OCI-LY3 (cell line): ENCODE measurements around the gene PROM1.

Experiments used
- H2AFZ ChIP-seq: fragments of 200-600, 300-600 bp; shearing (Covaris generic); 2 replicates; pipeline ENCODE4 v1.6.0; 2014; ENCODE audit warnings: antibody characterized with exemption, low read depth, low read length
- H3K27ac ChIP-seq: fragments of 200-600, 300-600 bp; sonication (generic); 2 replicates; pipeline ENCODE4 v1.5.1; 2014; ENCODE audit warnings: mild to moderate bottlenecking, low read length, moderate library complexity, mixed read lengths
- H3K27me3 ChIP-seq: fragments of 200-600, 300-600 bp; sonication (generic); 2 replicates; pipeline ENCODE4 v1.6.1; 2014; ENCODE audit warnings: low read depth, low read length, mixed read lengths
- H3K36me3 ChIP-seq: fragments of 200-600, 300-600 bp; sonication (generic); replicated peaks from 2 replicates; pipeline ENCODE3; 2014; ENCODE audit warnings: low read depth, low read length, mixed read lengths
- H3K4me1 ChIP-seq: fragments of 300-600, 200-600 bp; sonication (generic); 2 replicates; pipeline ENCODE4 v1.6.1; 2014; ENCODE audit warnings: low read length, mixed read lengths
- H3K4me2 ChIP-seq: fragments of 200-600, 300-600 bp; sonication (generic); 2 replicates; pipeline ENCODE4 v1.6.1; 2014; ENCODE audit warnings: low read length, mixed read lengths
- H3K4me3 ChIP-seq: fragments of 300-600, 200-600 bp; sonication (generic); 2 replicates; pipeline ENCODE4 v1.5.1; 2014; ENCODE audit warnings: antibody characterized with exemption, mild to moderate bottlenecking, low read length, moderate library complexity
- H3K79me2 ChIP-seq: fragments of 300-600, 200-600 bp; shearing (Covaris generic); 2 replicates; pipeline ENCODE4 v1.6.1; 2014; ENCODE audit warnings: mild to moderate bottlenecking, low read length, mixed read lengths
- H3K9ac ChIP-seq: fragments of 300-600, 200-600 bp; shearing (Covaris generic); 2 replicates; pipeline ENCODE4 v1.6.0; 2014; ENCODE audit warnings: mild to moderate bottlenecking, low read length, moderate library complexity
- H3K9me3 ChIP-seq: fragments of 200-600, 300-600 bp; shearing (Covaris generic); 2 replicates; pipeline ENCODE4 v1.6.1; 2014; ENCODE audit warnings: low read length, mixed read lengths; ENCODE audit not compliant: insufficient read depth
- H4K20me1 ChIP-seq: fragments of 200-600, 300-600 bp; sonication (generic); 2 replicates; pipeline ENCODE4 v1.6.1; 2016; ENCODE audit warnings: low read length, mixed read lengths; ENCODE audit not compliant: insufficient read depth
- CTCF ChIP-seq: fragments of 200-600, 300-600 bp; sonication (generic); IDR thresholded peaks from 2 replicates; pipeline ENCODE4 v1.5.1; 2014; ENCODE audit warnings: antibody characterized with exemption, low read length, low read depth
- EZH2phosphoT487 ChIP-seq: fragments of 200-600 bp; shearing (Covaris generic); IDR thresholded peaks from 2 replicates; pipeline ENCODE4 v1.6.1; 2018; ENCODE audit warnings: antibody characterized with exemption, mixed run types, low read depth

PROM1 gene

DNA sequence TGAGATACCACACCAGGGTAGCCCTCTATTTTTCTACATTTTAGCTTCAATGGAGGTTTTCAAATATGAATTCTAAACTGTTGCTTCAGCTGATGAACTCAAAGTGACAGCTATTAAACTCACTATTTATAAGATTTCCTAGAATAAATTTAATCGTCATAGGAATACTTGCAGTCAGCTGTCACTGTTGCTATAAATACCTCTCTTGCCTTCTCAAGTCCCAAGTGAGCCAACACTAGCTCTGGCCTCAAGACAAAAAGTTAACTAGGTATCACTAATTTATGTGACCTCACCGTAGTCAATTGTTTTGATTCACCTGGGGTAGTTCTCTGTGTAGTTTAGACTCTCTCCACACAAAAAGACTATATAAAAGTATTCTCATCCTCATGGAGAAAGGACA is 34.3 kb upstream of the PROM1 start:
- no peaks in the 10 kb centered on the region for H3K36me3 ChIP-seq
- no peak overlapping the region for H3K4me3 ChIP-seq
- H3K9me3 ChIP-seq = no peaks in the 10 kb centered on the region
- TF ChIP-seq EZH2phosphoT487 = no peak
- no peak for TF ChIP-seq CTCF
- H3K79me2 ChIP-seq = no peaks in the 10 kb centered on the region
- H3K4me2 ChIP-seq = no peak overlapping the region
- H3K4me1 ChIP-seq = no peaks in the 10 kb centered on the region
- no peak overlapping the region for H3K9ac ChIP-seq
- H3K27me3 ChIP-seq = no peaks in the 10 kb centered on the region
- no peak overlapping the region for H3K27ac ChIP-seq
- no peaks in the 10 kb centered on the region for H4K20me1 ChIP-seq
- no peak overlapping the region for H2AFZ ChIP-seq

DNA sequence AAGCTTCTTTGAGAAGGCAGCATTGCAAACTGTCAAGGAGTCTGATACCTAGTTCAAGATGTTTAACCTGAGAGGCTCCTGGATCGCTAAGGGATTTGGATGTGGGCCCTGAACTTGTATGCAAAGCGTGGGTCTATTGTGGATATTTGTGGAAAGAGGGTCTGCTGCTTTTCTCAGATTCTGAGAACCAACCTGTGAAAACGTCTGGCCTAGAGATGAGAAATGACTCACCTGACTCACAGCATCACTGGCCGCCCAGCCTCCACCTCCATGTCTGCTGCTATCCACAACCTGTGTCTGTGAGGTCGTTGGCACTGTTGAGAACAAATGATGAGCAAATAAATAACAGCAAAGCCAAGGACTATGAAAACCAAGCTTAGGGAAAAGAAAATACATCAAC is 33.3 kb upstream of the PROM1 start:
- no peaks in the 10 kb centered on the region for H3K9me3 ChIP-seq
- no peak overlapping the region for H2AFZ ChIP-seq
- no peak overlapping the region for H3K27ac ChIP-seq
- H4K20me1 ChIP-seq = no peaks in the 10 kb centered on the region
- no peak for TF ChIP-seq EZH2phosphoT487
- TF ChIP-seq CTCF = no peak
- H3K79me2 ChIP-seq = no peaks in the 10 kb centered on the region
- H3K4me1 ChIP-seq = no peaks in the 10 kb centered on the region
- no peak overlapping the region for H3K4me2 ChIP-seq
- no peak overlapping the region for H3K4me3 ChIP-seq
- no peaks in the 10 kb centered on the region for H3K36me3 ChIP-seq
- no peak overlapping the region for H3K9ac ChIP-seq
- 0 out of 2 replicates have a peak, but pooled peaks cover 3% of the 10 kb centered on the region for H3K27me3 ChIP-seq

GRCh38 chr4:16116493-16116990 is 32.7 kb upstream of the PROM1 start:
- H2AFZ ChIP-seq = no peak overlapping the region
- TF ChIP-seq EZH2phosphoT487 = no peak
- no peak for TF ChIP-seq CTCF
- no peak overlapping the region for H3K4me2 ChIP-seq
- H3K4me3 ChIP-seq = no peak overlapping the region
- H3K27ac ChIP-seq = no peak overlapping the region
- H3K79me2 ChIP-seq = no peaks in the 10 kb centered on the region
- H3K4me1 ChIP-seq = no peaks in the 10 kb centered on the region
- no peaks in the 10 kb centered on the region for H3K9me3 ChIP-seq
- H3K9ac ChIP-seq = no peak overlapping the region
- no peaks in the 10 kb centered on the region for H3K36me3 ChIP-seq
- no peaks in the 10 kb centered on the region for H4K20me1 ChIP-seq
- 0 out of 2 replicates have a peak, but pooled peaks cover 3% of the 10 kb centered on the region for H3K27me3 ChIP-seq

DNA sequence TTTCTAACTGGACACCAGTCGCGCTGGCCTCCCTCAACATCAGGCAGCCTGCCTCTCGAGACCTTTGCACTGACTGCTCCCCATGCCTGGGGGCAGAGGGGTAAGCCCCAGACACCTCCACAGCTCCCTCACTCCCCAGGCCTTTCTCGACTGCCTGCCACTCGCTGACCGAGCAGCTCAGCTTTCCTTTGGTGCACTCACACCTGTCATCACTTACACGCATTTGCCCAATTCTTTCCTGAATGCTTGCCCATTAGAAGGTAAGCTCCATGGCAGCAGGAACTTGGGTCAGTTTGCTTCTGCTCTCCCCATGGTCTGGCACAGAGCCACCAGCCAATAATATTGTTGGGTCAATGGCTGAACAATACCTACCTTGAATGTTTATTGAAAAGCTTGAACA is 32.2 kb upstream of the PROM1 start:
- Histone ChIP-seq H3K9me3 (no peaks in the 10 kb centered on the region), H3K4me3 (no peak overlapping the region), H3K27me3 (peaks cover 4% of the 10 kb centered on the region; the same call in 1 of the 2 replicates), H3K9ac (no peak overlapping the region), H3K27ac (no peak overlapping the region), H3K36me3 (no peaks in the 10 kb centered on the region), H3K4me1 (no peaks in the 10 kb centered on the region), H2AFZ (no peak overlapping the region), H3K4me2 (no peak overlapping the region), H4K20me1 (no peaks in the 10 kb centered on the region), H3K79me2 (no peaks in the 10 kb centered on the region)
- no peak for TF ChIP-seq EZH2phosphoT487
- no peak for TF ChIP-seq CTCF
